HG03025 (cell line): ENCODE measurements around the gene ARF1.

Experiments
- ATAC-seq: cut with Tn5 transposase; IDR thresholded peaks from one replicate; pipeline ENCODE4 v1.9.1; 2021; ENCODE audit warnings: mild to moderate bottlenecking, moderate library complexity; ENCODE audit not compliant: unreplicated experiment, low FRiP score

Gene ARF1

DNA sequence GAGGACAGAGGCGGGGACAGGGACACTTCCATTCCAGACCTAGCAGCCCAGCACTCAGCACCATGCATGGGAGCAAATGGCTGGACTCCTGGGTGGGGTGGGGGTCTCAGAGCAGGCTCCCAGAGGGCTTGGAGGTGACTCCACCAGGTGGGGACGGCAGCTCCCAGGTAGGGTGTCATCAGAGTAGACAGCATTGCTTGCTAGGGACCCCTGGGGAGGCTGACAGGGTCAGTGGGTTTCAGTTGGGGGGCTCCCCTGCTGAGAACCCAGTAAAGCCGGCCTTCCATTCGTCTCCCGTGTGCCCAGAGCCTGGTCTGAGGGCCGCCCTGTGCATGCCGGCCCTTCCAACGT, 62.5 kb downstream of the ARF1 start:
- no peak for ATAC-seq

GRCh38 chr1:228145463-228146416, 63.2 kb downstream of the ARF1 start:
- no peak for ATAC-seq

DNA sequence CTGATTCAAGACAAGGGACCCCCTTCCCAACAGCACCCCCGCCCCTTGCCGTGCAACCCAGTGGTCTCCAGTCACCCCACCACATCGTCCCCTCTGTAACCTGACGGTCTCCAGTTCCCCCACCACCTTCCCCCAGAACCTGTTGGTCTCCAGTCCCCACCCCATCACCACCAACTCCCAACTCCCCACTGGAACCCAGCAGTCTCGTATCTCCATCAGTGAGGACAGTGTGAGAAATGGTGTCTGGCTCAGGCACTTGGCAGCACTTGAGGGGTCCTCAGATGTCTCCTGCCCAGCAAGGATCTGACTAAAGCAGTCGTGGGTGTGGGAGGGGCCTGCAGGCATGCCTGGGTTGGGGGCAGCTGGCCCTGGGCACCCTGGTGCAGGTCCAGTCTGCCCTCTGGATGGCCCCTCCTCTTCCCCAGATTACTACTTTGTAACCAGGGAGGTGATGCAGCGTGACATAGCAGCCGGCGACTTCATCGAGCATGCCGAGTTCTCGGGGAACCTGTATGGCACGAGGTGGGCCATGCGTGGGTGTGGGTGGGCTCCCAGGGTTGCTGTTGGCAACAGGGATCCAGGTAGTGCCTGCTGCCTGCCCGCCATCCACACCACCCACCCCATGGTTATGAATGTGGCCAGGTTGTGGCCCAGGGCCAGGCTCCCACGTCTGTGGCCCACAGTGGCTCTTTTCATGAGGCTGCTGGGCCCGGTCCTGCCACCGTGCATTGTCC, 64.1 kb downstream of the ARF1 start:
- ATAC-seq = no peak

- ATAC-seq = no peak
These were observed 64.7 kb downstream of the ARF1 start for GRCh38 chr1:228147151-228147693.

GRCh38 chr1:228147768-228148167, 65.3 kb downstream of the ARF1 start:
- ATAC-seq = no peak

DNA sequence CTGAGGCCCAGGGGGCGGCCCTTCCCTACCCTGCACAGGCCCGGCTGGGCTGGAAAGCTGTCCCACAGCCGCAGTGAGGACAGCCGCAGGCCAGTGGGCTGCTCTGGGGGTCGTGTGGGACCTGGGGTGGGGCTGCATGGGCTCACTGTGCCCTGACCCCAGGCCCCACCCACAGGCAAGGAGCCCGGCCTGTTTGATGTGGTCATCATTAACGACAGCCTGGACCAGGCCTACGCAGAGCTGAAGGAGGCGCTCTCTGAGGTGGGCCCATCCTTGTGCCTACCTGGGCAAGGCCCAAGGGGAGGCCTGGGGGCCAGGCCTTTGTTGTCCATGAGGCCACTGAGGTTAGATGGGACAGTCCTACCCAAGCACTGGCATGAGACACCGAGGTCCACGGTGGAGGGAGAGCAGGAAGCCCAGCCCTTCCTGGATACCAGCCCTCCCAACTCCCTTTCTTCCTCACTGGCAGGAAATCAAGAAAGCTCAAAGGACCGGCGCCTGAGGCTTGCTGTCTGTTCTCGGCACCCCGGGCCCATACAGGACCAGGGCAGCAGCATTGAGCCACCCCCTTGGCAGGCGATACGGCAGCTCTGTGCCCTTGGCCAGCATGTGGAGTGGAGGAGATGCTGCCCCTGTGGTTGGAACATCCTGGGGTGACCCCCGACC, 65.8 kb downstream of the ARF1 start:
- no peak for ATAC-seq
